Mesothelial cell of epicardium (in vitro differentiated cells): ENCODE data around the gene ENG. TPM values are rescaled to one million over a fixed set of nuclear protein-coding genes. Genes with fewer than 3 reads are reported as not detected.

ENCODE experiments used
- DNase-seq, 2 experiments: peaks; one replicate each; pipeline ENCODE4 v3.0.0; 2021; ENCODE audit warnings: low spot score in 2 of 2; ENCODE audit not compliant: unreplicated experiment in 2 of 2
- H3K27ac Mint-ChIP-seq: 2 replicates; pipeline ENCODE4 v1.8.0; 2021; ENCODE audit warnings: mixed read lengths
- H3K27me3 Mint-ChIP-seq: 2 replicates; pipeline ENCODE4 v1.8.0; 2021; ENCODE audit warnings: low read depth, mixed read lengths
- H3K36me3 Mint-ChIP-seq: 2 replicates; pipeline ENCODE4 v1.8.0; 2021; ENCODE audit warnings: mixed read lengths
- H3K4me1 Mint-ChIP-seq: 2 replicates; pipeline ENCODE4 v1.8.0; 2021; ENCODE audit warnings: mixed read lengths
- H3K4me3 Mint-ChIP-seq: 2 replicates; pipeline ENCODE4 v1.8.0; 2021; ENCODE audit warnings: mild to moderate bottlenecking, moderate library complexity, mixed read lengths
- H3K9me3 Mint-ChIP-seq: 2 replicates; pipeline ENCODE4 v1.8.0; 2021; ENCODE audit warnings: mixed read lengths
- CTCF ChIP-seq: fragments of 200-600 bp; sonication (generic); IDR thresholded peaks from one replicate; pipeline ENCODE4 v1.5.0; 2021; ENCODE audit warnings: antibody characterized with exemption; ENCODE audit not compliant: unreplicated experiment
- total RNA-seq: library from RNA; stranded (reverse); gene quantifications from 3 replicates; pipeline ENCODE4 v1.2.1, GENCODE V29; 2021

ENG gene
- total RNA-seq, 1 donor from 2014 or later: 8.5 TPM

DNA sequence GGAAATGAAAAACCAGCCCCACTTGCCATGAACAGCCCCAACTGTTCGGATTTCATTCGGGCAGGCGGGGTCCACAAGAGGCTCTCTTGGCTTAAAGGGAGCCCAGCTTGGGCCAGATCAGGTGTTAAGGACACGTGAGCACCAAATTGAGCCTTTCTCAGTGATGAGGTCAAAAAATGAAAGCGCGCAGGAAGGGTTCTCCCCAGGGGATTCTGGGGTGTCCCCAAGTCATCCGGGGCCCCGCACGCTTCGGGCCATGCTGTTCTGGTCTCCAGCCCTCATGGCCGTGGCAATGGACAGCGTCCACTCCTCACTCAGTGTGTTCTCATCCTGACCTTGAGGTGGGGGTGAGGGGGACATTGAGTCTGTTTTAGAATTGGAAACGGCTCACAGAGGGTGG is 12.1 kb upstream of the ENG start:
- no peak overlapping the region for H3K27ac Mint-ChIP-seq

DNA sequence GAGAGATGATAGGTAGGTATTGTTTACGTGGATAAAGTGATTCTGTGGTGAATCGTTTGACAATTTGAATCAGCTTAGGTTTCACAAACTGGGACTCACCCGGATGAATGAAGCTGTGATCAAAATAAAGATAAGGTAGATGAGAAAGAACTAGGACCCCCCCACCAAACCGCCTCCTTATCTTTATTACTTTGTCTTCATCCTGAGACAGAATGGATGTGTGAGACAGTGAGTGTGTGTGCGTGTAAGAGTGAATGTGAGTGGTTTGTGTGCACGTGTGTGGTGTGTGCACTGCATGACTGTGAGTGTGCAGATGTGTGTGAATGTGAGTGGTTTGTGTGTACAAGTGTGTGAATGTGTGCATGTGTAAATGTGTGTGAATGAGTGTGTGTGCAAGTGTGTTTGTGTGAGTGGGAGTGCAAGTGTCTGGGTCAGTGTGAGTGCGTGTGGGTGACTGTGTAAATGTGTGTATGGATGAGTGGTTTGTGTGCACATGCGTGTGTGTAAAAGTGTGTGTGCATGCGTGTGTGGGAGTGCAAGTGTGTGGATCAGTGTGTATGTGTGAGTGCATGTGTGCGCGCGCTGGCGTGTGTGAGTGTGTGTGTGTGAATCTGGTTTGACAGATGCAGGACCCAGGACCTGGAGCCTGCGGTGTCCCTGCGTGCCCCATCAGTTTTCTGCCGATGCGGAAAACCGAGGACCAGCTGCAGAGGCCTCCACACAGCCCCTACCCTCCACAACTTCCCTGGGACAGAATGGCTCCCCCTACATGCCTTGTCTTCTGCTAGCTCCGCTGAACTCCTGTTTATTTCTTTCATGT is 11.4 kb upstream of the ENG start:
- no peaks in the 10 kb centered on the region for H3K9me3 Mint-ChIP-seq
- no peak for DNase-seq
- H3K4me1 Mint-ChIP-seq: peaks cover 14% of the 10 kb centered on the region
- no peak overlapping the region for H3K27ac Mint-ChIP-seq
- H3K4me3 Mint-ChIP-seq: no peak overlapping the region
- no peaks in the 10 kb centered on the region for H3K27me3 Mint-ChIP-seq
- TF ChIP-seq CTCF: no peak
- H3K36me3 Mint-ChIP-seq: peaks cover 1% of the 10 kb centered on the region

More for the DNA sequence above, 12.1 kb upstream of the ENG start:
- H3K4me1 Mint-ChIP-seq: peaks cover 14% of the 10 kb centered on the region
- no peaks in the 10 kb centered on the region for H3K9me3 Mint-ChIP-seq
- H3K27me3 Mint-ChIP-seq: no peaks in the 10 kb centered on the region
- no peak overlapping the region for H3K4me3 Mint-ChIP-seq
- DNase-seq: no peak
- peaks cover 1% of the 10 kb centered on the region for H3K36me3 Mint-ChIP-seq
- no peak for TF ChIP-seq CTCF

GRCh38 chr9:127863191-127863621 is 8.7 kb upstream of the ENG start:
- H3K4me1 Mint-ChIP-seq: peaks cover 18% of the 10 kb centered on the region
- H3K4me3 Mint-ChIP-seq: no peak overlapping the region
- no peaks in the 10 kb centered on the region for H3K9me3 Mint-ChIP-seq
- TF ChIP-seq CTCF: no peak
- H3K27me3 Mint-ChIP-seq: no peaks in the 10 kb centered on the region
- DNase-seq: no peak
- H3K27ac Mint-ChIP-seq: no peak overlapping the region
- peaks cover 1% of the 10 kb centered on the region for H3K36me3 Mint-ChIP-seq

DNA sequence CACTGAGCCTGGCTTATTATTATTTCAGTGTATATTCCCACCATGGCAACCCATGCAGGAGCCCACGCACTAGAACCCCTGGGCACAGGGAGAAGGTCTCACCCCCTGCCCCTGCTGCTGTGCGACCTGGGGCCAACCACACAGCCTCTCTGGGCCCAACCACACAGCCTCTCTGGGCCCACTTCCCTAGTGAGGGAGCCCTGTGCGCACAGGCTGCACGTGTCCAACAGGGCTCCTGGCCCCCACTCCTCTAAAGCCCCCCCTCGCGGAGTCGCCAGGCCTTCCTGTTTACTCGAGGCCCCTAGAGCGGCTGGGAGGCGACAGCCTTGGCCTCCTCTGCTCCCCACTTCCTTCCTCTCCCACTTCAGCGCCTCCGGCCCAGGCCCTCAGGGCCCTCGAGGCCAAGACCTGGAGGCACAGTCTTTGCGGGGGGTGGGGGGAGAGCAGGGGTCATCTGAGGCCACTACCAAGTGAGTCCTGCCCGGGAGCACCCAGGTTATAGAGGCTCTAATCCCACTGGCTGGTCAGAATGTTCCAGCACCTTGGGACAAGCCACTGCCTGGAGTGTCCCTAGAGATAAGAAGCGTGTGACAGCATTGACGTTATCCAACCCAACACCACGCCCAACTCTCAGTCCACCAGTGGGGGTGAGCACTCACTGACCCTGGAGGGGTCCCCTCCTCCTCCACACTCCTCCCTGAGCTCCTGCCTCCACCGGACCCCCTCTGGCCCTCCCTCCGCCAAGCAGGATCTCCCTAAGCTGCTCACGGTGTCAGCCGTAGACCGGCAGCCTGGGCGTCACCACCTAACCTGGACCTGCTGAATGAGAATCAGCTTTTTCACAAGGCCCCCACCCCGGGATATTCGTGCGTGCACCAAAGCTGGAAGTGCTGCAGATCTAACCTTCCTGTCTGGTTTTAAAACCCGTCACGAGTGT is 7.9 kb upstream of the ENG start:
- Mint-ChIP-seq H3K27ac (peak overlapping the region; percentile 53), H3K27me3 (no peaks in the 10 kb centered on the region), H3K4me3 (no peak overlapping the region), H3K4me1 (peaks cover 22% of the 10 kb centered on the region), H3K36me3 (peaks cover 1% of the 10 kb centered on the region), H3K9me3 (no peaks in the 10 kb centered on the region)
- no peak for DNase-seq
- TF ChIP-seq CTCF: no peak

GRCh38 chr9:127860779-127861178 is 6.3 kb upstream of the ENG start:
- no peak overlapping the region for H3K4me3 Mint-ChIP-seq
- H3K4me1 Mint-ChIP-seq: peaks cover 22% of the 10 kb centered on the region
- no peaks in the 10 kb centered on the region for H3K27me3 Mint-ChIP-seq
- no peak for TF ChIP-seq CTCF
- peaks cover 1% of the 10 kb centered on the region for H3K36me3 Mint-ChIP-seq
- H3K27ac Mint-ChIP-seq: no peak overlapping the region
- no peak for DNase-seq
- H3K9me3 Mint-ChIP-seq: no peaks in the 10 kb centered on the region
